NB4 (cell line): ENCODE measurements around the gene NT5E.

ENCODE experiments used
- CTCF ChIP-seq: IDR thresholded peaks from one replicate; pipeline ENCODE4 v1.5.1; 2012; ENCODE audit warnings: low read depth, low read length
- MAX ChIP-seq: IDR thresholded peaks from 2 replicates; pipeline ENCODE4 v1.6.1; 2011; ENCODE audit warnings: low read depth, low read length

GRCh38 chr6:85516168-85516567 is 66.3 kb downstream of the NT5E start:
- TF ChIP-seq CTCF (no peak), MAX (no peak)
